Spleen (tissue), 11 donors: Measurements from ENCODE around the gene CYP1A1. TPM values are rescaled to one million over a fixed set of nuclear protein-coding genes. Genes with fewer than 3 reads are reported as not detected.

ENCODE experiments used
- DNase-seq: peaks from one replicate; pipeline ENCODE4 v3.0.0-alpha.2; 2020
- H3K27ac ChIP-seq, 8 donors: fragments of 200-600 bp; sonication (generic) in 7 of 8; 1 replicate in 4 of 8; 2 replicates in 4 of 8; pipeline versions ENCODE4 v1.5.0 to v1.8.0; 2016 to 2021; ENCODE audit warnings: inconsistent platforms in 4 of 8, mild to moderate bottlenecking in 4 of 8, moderate library complexity in 1 of 8
- H3K27me3 ChIP-seq, 7 donors: fragments of 200-600 bp; sonication (generic) in 6 of 7; replicated peaks in 1 of 7; 1 replicate in 4 of 7; 2 replicates in 3 of 7; pipeline versions ENCODE4 v1.5.0 to v1.8.0; 2016 to 2021; ENCODE audit warnings: inconsistent platforms in 3 of 7, mild to moderate bottlenecking in 1 of 7
- H3K36me3 ChIP-seq, 6 donors: fragments of 200-600 bp; sonication (generic) in 5 of 6; 1 replicate in 4 of 6; 2 replicates in 2 of 6; pipeline versions ENCODE4 v1.5.0 to v1.8.0; 2016 to 2021; ENCODE audit warnings: inconsistent platforms in 2 of 6
- H3K4me1 ChIP-seq, 6 donors: fragments of 200-600 bp; sonication (generic) in 5 of 6; 1 replicate in 3 of 6; 2 replicates in 3 of 6; pipeline versions ENCODE4 v1.5.0 to v1.8.0; 2016 to 2021; ENCODE audit warnings: inconsistent platforms in 3 of 6
- H3K4me3 ChIP-seq, 8 donors: fragments of 200-600 bp; sonication (generic) in 7 of 8; 1 replicate in 4 of 8; 2 replicates in 4 of 8; pipeline versions ENCODE4 v1.5.0 to v1.8.0; 2016 to 2021; ENCODE audit warnings: inconsistent platforms in 4 of 8, mild to moderate bottlenecking in 4 of 8, moderate library complexity in 2 of 8
- H3K9me3 ChIP-seq, 8 donors: fragments of 200-600 bp; sonication (generic) in 7 of 8; 1 replicate in 4 of 8; 2 replicates in 4 of 8; pipeline versions ENCODE4 v1.5.0 to v1.8.0; 2016 to 2021; ENCODE audit warnings: inconsistent platforms in 4 of 8
- CTCF ChIP-seq, 11 experiments: fragments of 200-600 bp in 7 of 11; fragments of 450-650 bp in 4 of 11; sonication (generic) in 4 of 11; IDR thresholded peaks in 8 of 11; conservative IDR thresholded peaks in 3 of 11; 1 replicate in 7 of 11; 2 replicates in 4 of 11; pipeline versions ENCODE4 v1.4.0 to v1.8.0; 2016 to 2021; ENCODE audit warnings: antibody characterized with exemption in 11 of 11, inconsistent platforms in 4 of 11, mild to moderate bottlenecking in 1 of 11
- POLR2A ChIP-seq, 3 donors: fragments of 450-650 bp; IDR thresholded peaks; one replicate each; pipeline ENCODE4 v1.5.1; 2017; ENCODE audit warnings: antibody characterized with exemption in 3 of 3, mild to moderate bottlenecking in 1 of 3
- POLR2AphosphoS5 ChIP-seq, 3 donors: sonication (generic); formaldehyde crosslinking; IDR thresholded peaks; one replicate each; pipeline ENCODE4 v1.5.1; 2017; ENCODE audit warnings: antibody characterized with exemption in 3 of 3
- WGBS, 5 donors: extraction: QIAGEN DNeasy Blood & Tissue Kit in 3 of 5; methylation state at CpG; one replicate each; pipeline versions ENCODE4 v1.1.5 to v1.1.7; 2013 to 2018; 5-methylcytosine and 5-hydroxymethylcytosine counted together
- intact Hi-C: fragments of 100-400 bp; cut with DNase I; formaldehyde crosslinking; loops from one replicate; pipeline ENCODE4 v1.15.0; 2023; ENCODE audit warnings: low total_unique reads
- polyA plus RNA-seq, 3 donors: library from polyadenylated mRNA; stranded (reverse); fragments of 200-250 nt; gene quantifications; one replicate each; pipeline ENCODE4 v1.2.1, GENCODE V29; 2013
- total RNA-seq, 7 donors: library from RNA; depleted of rRNA in 3 of 7; stranded (reverse); fragments of >200 nt in 3 of 7; fragmentation: NEBNext Ultra II Directional in 4 of 7; extraction: Animal tissue kit (Norgen Biotek cat#: 25700) in 4 of 7; gene quantifications; one replicate each; pipeline versions ENCODE4 v1.1.0 to v1.2.1, GENCODE V29; 2016 to 2021
- donor health status: healthy with polysubstance abuse.
- donor health status: DM: no; HTN: no; CAD: no; lungs with moderate emphysema.
- donor health status: DM: no; HTN: no; CAD: no.
- donor health status: Bipolar disorder and iron deficiency.
- donor health status: healthy.
- donor health status: DM: no; HTN: no; CAD: no.
- donor health status: DM: yes; HTN: yes; CAD: no.

Gene CYP1A1
- total and polyA plus RNA-seq, 10 donors = 0.03 to 1.1 (median 0.05) TPM; not detected in 6

- H3K27ac ChIP-seq = no peak overlapping the region
- intact Hi-C loops = no loop called here
- TF ChIP-seq CTCF (IDR thresholded peaks at IDR 0.05 in 8 of 11, conservative IDR thresholded peaks at IDR 0.05 in 3 of 11) = no peak
- TF ChIP-seq POLR2A (IDR thresholded peaks at IDR 0.05) = no peak
- TF ChIP-seq POLR2AphosphoS5 (IDR thresholded peaks at IDR 0.05) = no peak
- H3K27me3 ChIP-seq = peaks cover 0 to 74% (median 21%) of the 10 kb centered on the region in 7 donors
- no peaks in the 10 kb centered on the region for H3K9me3 ChIP-seq
- no peak for DNase-seq
- 57 to 83% (median 78%) methylated on average over 7 of the region's 7 CpGs for WGBS, 5 donors
- H3K36me3 ChIP-seq = no peaks in the 10 kb centered on the region
- H3K4me3 ChIP-seq = no peak overlapping the region
- peaks cover 15 to 22% (median 17%) of the 10 kb centered on the region in 6 donors for H3K4me1 ChIP-seq
Measured at GRCh38 chr15:74727727-74728126, 2.4 kb upstream of the CYP1A1 start.

- WGBS, 5 donors = 44 to 65% (median 51%) methylated on average over 24 of the region's 24 CpGs
- DNase-seq = no peak
- no peak overlapping the region for H3K27ac ChIP-seq
Measured at GRCh38 chr15:74726774-74727164, 1.4 kb upstream of the CYP1A1 start.

GRCh38 chr15:74725845-74726773 is 781 bp upstream of the CYP1A1 start:
- Histone ChIP-seq H3K4me1 (peaks cover 15 to 22% (median 17%) of the 10 kb centered on the region in 6 donors), H3K27ac (peak overlapping the region in 1 of 8 donors; percentile 28), H3K4me3 (peak overlapping the region; percentile 36 to 81 (median 54)), H3K27me3 (peaks cover 0 to 58% (median 21%) of the 10 kb centered on the region in 7 donors), H3K36me3 (no peaks in the 10 kb centered on the region), H3K9me3 (no peaks in the 10 kb centered on the region)
- intact Hi-C loops = no loop called here
- peak; percentile 85 for DNase-seq
- TF ChIP-seq POLR2A (IDR thresholded peaks at IDR 0.05) = no peak
- peak in 1 of 3 donors; percentile 42 for TF ChIP-seq POLR2AphosphoS5 (IDR thresholded peaks at IDR 0.05)
- WGBS, 5 donors = 2 to 6% (median 3%) methylated on average over 25 to 86 of the region's 86 CpGs

More at GRCh38 chr15:74726774-74727164, 1.4 kb upstream of the CYP1A1 start:
- intact Hi-C loops = no loop called here
- Histone ChIP-seq H3K9me3 (no peaks in the 10 kb centered on the region), H3K4me1 (peaks cover 15 to 22% (median 17%) of the 10 kb centered on the region in 6 donors), H3K4me3 (peak overlapping the region in 7 of 8 donors; percentile 45 to 81 (median 55)), H3K36me3 (no peaks in the 10 kb centered on the region), H3K27me3 (peaks cover 0 to 65% (median 21%) of the 10 kb centered on the region in 7 donors)
- TF ChIP-seq POLR2A (IDR thresholded peaks at IDR 0.05) = no peak
- no peak for TF ChIP-seq CTCF (IDR thresholded peaks at IDR 0.05 in 8 of 11, conservative IDR thresholded peaks at IDR 0.05 in 3 of 11)
- no peak for TF ChIP-seq POLR2AphosphoS5 (IDR thresholded peaks at IDR 0.05)

GRCh38 chr15:74724570-74725224 is 631 bp downstream of the CYP1A1 start:
- Histone ChIP-seq H3K4me1 (peaks cover 15 to 22% (median 17%) of the 10 kb centered on the region in 6 donors), H3K27ac (no peak overlapping the region), H3K9me3 (no peaks in the 10 kb centered on the region), H3K36me3 (no peaks in the 10 kb centered on the region), H3K27me3 (peaks cover 0 to 44% (median 21%) of the 10 kb centered on the region in 7 donors), H3K4me3 (no peak overlapping the region)
- TF ChIP-seq POLR2AphosphoS5 (IDR thresholded peaks at IDR 0.05) (no peak), POLR2A (IDR thresholded peaks at IDR 0.05) (no peak), CTCF (IDR thresholded peaks at IDR 0.05 in 8 of 11, conservative IDR thresholded peaks at IDR 0.05 in 3 of 11) (no peak)
- intact Hi-C loops = no loop called here
- no peak for DNase-seq
